Brain microvascular endothelial cell (primary cell): ENCODE results near the gene PKNOX2.

ENCODE experiments used
- DNase-seq: peaks from one replicate; pipeline ENCODE4 v3.0.0-alpha.2; 2020
- H3K27ac ChIP-seq: fragments of 250-450 bp; sonication (Bioruptor Pico); 2 replicates; pipeline ENCODE4 v1.5.1; 2020; ENCODE audit warnings: mild to moderate bottlenecking, moderate library complexity
- H3K27me3 ChIP-seq: fragments of 250-450 bp; sonication (Bioruptor Pico); replicated peaks from 2 replicates; pipeline ENCODE4 v1.5.1; 2020; ENCODE audit warnings: mild to moderate bottlenecking
- H3K36me3 ChIP-seq: fragments of 250-450 bp; sonication (Bioruptor Pico); replicated peaks from 2 replicates; pipeline ENCODE4 v1.5.1; 2020; ENCODE audit warnings: mild to moderate bottlenecking
- H3K4me3 ChIP-seq: 2 replicates; pipeline ENCODE4 v1.5.1; 2011; ENCODE audit warnings: low read depth, mild to moderate bottlenecking, control low read depth, low read length, moderate library complexity
- CTCF ChIP-seq: IDR thresholded peaks from 2 replicates; pipeline ENCODE4 v1.5.1; 2011; ENCODE audit warnings: low read depth, mild to moderate bottlenecking, moderate library complexity, low read length, control low read depth, inconsistent platforms; ENCODE audit errors: missing control alignments
- in situ Hi-C: cut with HindIII; loops from 2 replicates; pipeline ENCODE4 v1.10.0; 2017; ENCODE audit warnings: low sequenced_read_pairs, low pct_ligation_motif_present

The PKNOX2 gene

DNA sequence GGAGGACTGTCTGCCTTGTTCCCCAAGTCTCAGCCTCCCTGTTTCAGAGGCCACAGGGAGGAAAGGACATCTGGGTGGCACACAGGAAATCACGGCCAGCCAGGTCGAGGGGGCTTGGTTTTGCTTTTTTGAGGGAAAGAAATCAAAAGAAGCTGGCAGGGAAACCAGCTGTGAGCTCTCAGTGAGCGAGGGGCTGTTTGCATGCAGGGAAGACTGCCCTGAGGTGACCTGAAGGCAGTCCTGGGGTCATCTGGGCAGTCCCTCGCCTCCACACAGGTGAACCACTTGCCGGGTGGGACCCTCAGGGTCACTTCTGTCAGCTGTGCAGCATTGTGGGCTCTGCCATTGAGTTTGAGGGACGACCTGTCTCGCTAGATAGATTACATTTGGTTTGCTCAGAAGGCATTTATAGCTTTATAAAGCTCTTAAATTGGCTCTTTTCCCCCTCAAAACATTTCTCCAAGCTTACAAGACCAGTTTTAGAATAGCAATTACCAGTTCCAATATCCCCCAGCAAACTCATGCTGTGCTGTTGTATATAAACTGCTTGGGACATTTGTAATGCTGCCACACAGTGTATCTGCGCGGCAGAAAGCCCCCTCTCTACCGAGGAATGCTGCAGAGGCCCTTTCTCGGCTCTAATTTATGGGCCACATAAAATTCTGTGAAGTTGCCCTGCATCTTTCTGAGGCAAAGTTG, 28.3 kb downstream of the PKNOX2 start:
- Histone ChIP-seq H3K4me3 (no peak overlapping the region), H3K27ac (no peak overlapping the region), H3K27me3 (no peaks in the 10 kb centered on the region), H3K36me3 (no peaks in the 10 kb centered on the region)
- TF ChIP-seq CTCF = no peak
- in situ Hi-C loops = no loop called here
- DNase-seq = no peak

DNA sequence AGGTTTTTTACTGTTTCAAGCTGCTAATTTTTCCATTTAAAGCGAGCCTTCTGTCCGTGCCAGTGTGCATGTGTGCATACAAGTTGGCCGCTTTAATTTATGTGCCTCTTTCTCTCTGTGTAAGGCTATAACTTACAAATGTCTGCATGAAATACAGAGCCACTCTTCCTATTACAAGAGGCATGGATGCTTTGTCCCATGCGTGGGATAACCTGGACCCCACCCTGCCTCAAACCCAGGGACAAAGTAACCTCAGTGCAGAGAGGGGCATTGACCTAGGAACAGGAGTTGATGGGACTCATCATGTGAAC, 28.8 kb downstream of the PKNOX2 start:
- in situ Hi-C loops = no loop called here
- no peaks in the 10 kb centered on the region for H3K27me3 ChIP-seq
- no peak for TF ChIP-seq CTCF

DNA sequence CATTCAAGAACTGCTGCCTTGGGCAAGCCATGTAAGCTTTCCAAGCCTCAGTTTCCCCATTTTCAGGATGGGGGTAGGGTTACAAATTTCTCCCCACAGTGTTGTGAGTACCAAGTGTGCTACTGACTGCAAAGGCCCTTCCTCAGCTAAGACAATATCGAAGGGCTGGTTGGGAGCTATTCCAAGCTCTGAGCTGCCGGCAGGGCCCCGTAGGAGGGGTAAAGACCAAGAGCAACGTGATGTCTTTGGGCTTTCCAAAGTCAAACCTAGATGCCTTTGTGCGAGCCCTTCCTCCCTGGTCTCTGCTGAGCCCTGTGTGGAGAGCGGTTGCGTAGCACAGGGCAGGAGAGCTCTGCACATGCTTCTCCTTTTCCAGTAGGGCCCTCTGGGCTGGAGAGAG, 29.3 kb downstream of the PKNOX2 start:
- no peak for TF ChIP-seq CTCF
- H3K27ac ChIP-seq = no peak overlapping the region
- H3K27me3 ChIP-seq = no peaks in the 10 kb centered on the region
- in situ Hi-C loops = no loop called here
- no peak for DNase-seq
- H3K4me3 ChIP-seq = no peak overlapping the region
- no peaks in the 10 kb centered on the region for H3K36me3 ChIP-seq

More for the DNA sequence above, 28.8 kb downstream of the PKNOX2 start:
- Histone ChIP-seq H3K4me3 (no peak overlapping the region), H3K27ac (no peak overlapping the region), H3K36me3 (no peaks in the 10 kb centered on the region)
- DNase-seq = no peak

GRCh38 chr11:125199915-125200314, 35.4 kb downstream of the PKNOX2 start:
- no peaks in the 10 kb centered on the region for H3K27me3 ChIP-seq
- no peaks in the 10 kb centered on the region for H3K36me3 ChIP-seq
- H3K27ac ChIP-seq = no peak overlapping the region
- H3K4me3 ChIP-seq = no peak overlapping the region
- no peak for DNase-seq
- no peak for TF ChIP-seq CTCF
- in situ Hi-C loops = no loop called here

GRCh38 chr11:125200441-125200840, 35.9 kb downstream of the PKNOX2 start:
- in situ Hi-C loops = no loop called here
- Histone ChIP-seq H3K27me3 (no peaks in the 10 kb centered on the region), H3K27ac (no peak overlapping the region), H3K4me3 (no peak overlapping the region), H3K36me3 (no peaks in the 10 kb centered on the region)
- no peak for DNase-seq
- TF ChIP-seq CTCF = no peak

GRCh38 chr11:125201525-125202141, 37.1 kb downstream of the PKNOX2 start:
- Histone ChIP-seq H3K36me3 (no peaks in the 10 kb centered on the region), H3K27me3 (no peaks in the 10 kb centered on the region), H3K27ac (no peak overlapping the region), H3K4me3 (no peak overlapping the region)
- TF ChIP-seq CTCF = no peak
- DNase-seq = no peak
- in situ Hi-C loops = no loop called here
